ENCODE measurements around the gene OMG. TPM values are rescaled to one million over a fixed set of nuclear protein-coding genes. Genes with fewer than 3 reads are reported as not detected.
A peak's percentile ranks its signal among the peaks of the same experiment; 100 is the strongest.

OMG gene
- total RNA-seq, 1 experiment from 2014 or later, result not detected

DNA sequence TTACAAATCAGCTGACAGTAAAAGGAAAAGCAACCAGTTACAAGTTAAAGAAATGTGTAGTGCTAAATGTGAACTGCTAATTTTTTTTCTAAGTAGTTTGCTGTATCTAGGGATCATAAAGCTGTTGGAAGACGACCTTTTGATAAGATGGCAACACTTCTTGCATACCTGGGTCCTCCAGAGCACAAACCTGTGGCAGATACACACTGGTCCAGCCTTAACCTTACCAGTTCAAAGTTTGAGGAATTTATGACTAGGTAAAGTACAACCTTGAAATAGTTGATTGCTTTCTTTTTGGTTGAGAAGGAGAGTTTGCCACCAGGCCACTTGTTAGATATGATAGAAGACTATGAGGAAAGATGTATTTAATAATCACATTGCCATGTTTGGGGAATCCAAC lies 35.4 kb downstream of the OMG start:
- Histone ChIP-seq H3K27ac (no peak overlapping the region), H3K9me3 (replicated peaks) (no peaks in the 10 kb centered on the region), H3K4me3 (no peak overlapping the region), H3K36me3 (peaks cover 54% of the 10 kb centered on the region), H3K4me1 (no peaks in the 10 kb centered on the region), H3K27me3 (no peaks in the 10 kb centered on the region)
- DNase-seq, result no peak

DNA sequence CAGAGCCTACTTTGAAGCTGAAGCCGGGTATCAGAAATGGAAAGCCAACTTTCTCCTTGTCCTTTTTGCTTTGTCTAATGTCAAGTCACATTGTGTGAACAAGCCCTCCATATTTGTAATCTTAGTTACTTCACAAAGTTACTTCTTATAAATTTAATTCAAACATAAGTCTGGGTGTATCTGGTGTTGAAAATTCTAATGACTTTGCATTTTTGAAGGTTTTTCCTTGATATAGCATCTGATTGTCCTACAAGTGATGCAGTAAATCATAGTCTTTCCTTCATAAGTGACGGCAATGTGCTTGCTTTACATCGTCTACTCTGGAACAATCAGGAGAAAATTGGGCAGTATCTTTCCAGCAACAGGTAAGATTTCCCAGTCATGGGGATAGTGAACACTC lies 36.9 kb downstream of the OMG start:
- H3K4me3 ChIP-seq, result no peak overlapping the region
- no peak for DNase-seq
- H3K36me3 ChIP-seq, result peaks cover 49% of the 10 kb centered on the region
- no peak overlapping the region for H3K27ac ChIP-seq
- no peaks in the 10 kb centered on the region for H3K4me1 ChIP-seq
- no peaks in the 10 kb centered on the region for H3K9me3 ChIP-seq (replicated peaks)
- H3K27me3 ChIP-seq, result no peaks in the 10 kb centered on the region

DNA sequence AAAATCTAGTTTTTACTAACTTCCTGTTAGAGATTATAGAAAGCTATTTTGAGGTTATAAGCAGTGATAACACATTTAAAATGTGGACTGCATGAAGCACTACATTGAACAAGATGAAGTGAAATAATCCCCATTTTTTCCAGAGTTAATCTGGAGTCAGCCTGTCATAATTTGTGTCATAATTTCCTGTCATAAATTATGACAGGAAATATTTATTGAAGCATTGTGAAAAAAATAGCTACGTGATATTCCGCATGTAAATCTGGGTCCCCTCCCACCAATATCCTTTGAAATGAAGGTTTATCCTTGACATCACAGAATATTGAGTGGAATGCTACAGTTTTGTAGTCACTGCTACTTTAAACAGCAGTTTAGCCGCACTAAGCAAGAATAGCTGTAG lies 40.1 kb downstream of the OMG start:
- Histone ChIP-seq H3K4me3 (no peak overlapping the region), H3K36me3 (peaks cover 47% of the 10 kb centered on the region), H3K27ac (no peak overlapping the region)

DNA sequence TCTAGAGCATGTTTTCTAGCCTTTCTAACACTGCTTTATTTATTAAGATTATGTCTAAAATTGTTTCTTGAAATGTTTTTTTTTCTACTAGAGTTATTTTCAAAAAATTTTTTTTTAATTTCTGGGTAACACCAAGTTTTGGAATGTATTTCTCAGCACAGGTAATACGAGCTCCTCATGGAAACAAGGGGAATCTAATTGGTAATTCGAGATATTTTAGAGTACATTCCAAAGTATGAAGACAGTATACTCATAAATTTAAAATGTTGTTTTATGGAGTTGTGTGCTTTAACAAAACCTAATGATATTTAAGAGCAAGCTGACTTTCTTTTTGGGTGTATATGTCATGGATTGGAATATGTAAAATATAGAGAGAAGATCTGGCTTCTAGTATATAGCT lies 42.4 kb downstream of the OMG start:
- no peak overlapping the region for H3K27ac ChIP-seq
- peak in 1 of 2 experiments; percentile 17 for DNase-seq
- H3K36me3 ChIP-seq, result peaks cover 28% of the 10 kb centered on the region

More for the DNA sequence above, 40.1 kb downstream of the OMG start:
- Histone ChIP-seq H3K4me1 (peaks cover 8% of the 10 kb centered on the region), H3K27me3 (no peaks in the 10 kb centered on the region), H3K9me3 (replicated peaks) (no peaks in the 10 kb centered on the region)
- DNase-seq, result no peak

DNA sequence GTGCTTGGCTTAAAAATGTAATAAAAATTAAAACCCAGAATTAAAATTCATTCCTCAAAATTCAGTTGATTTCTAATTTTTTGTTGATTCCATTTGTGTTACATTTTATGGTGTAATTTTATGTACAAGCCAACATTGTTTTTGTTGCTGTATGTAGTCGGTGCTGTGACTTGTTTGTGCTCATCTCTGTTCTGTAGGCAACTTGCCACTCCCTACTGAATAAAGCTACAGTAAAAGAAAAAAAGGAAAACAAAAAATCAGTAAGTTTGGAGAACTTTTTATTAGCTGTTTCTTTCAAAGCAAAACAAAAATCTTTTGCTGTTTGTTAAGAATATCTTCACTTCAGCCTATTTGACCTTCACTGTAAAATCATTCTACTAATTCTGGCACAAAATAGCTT lies 44.3 kb downstream of the OMG start:
- peaks cover 26% of the 10 kb centered on the region for H3K36me3 ChIP-seq
- H3K27ac ChIP-seq, result no peak overlapping the region
- H3K4me3 ChIP-seq, result no peak overlapping the region
- peaks cover 8% of the 10 kb centered on the region for H3K4me1 ChIP-seq
- no peaks in the 10 kb centered on the region for H3K27me3 ChIP-seq
- no peak for DNase-seq
- H3K9me3 ChIP-seq (replicated peaks), result no peaks in the 10 kb centered on the region

More for the DNA sequence above, 42.4 kb downstream of the OMG start:
- H3K9me3 ChIP-seq (replicated peaks), result no peaks in the 10 kb centered on the region
- H3K4me1 ChIP-seq, result peaks cover 8% of the 10 kb centered on the region
- H3K27me3 ChIP-seq, result no peaks in the 10 kb centered on the region
- no peak overlapping the region for H3K4me3 ChIP-seq

DNA sequence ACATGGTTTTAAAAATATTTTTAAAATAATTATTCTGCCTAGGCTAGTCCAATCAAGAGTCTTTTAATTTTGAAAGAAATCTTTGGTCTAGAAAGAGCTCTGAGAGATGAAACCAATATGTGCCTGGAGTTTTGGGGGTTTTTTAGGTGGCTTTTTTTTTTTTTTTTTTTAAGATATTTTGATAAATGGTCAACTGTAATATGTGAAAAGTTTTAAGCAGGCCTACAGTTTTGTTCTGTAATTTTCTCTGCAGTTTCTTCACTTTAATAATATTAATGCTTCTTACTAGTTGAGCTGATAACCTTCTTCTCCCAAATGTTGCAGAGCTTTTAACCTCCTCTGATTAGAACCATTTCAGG lies 45.1 kb downstream of the OMG start:
- no peaks in the 10 kb centered on the region for H3K27me3 ChIP-seq
- H3K27ac ChIP-seq, result no peak overlapping the region

DNA sequence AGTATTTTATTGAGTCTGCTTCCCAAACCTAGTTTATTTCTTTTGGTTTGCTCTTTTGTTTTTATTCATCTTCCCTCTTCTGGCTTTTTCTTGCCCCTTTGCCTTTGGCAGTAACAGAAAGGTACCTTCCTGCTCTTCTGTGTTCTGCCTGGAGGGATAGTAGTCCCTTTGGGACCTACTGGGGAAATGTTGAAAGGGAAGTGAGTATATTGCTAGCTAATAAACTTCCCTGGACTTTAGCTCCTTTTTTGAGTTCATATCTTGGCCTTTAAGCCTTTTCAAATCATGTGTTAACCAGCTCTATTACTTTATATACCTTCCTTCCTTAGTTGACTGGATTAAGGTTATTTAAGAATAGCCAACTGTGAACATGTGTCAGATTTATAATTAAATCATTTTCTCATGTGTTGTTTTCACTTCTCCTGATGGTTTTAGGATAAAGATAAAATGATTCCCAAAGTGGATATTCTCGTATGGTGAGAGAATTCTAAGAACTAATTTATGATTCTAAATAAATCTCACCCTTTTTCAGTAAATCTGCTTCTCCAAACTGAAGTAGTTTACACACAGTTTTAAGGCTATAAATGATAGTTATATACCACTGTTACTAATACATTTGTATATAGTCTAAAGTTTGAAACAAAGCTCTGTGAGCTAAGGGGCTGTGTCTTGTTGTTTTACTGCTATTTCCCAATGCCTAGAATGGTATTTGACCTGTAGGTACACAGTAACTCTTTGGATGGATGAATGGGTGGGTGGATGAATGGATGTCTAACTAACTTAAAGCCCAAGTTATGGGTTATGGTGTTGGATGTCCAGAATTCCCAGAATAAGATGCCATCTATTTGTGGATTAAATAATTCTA lies 45.7 kb downstream of the OMG start:
- DNase-seq, result no peak
- Histone ChIP-seq H3K27me3 (no peaks in the 10 kb centered on the region), H3K4me3 (no peak overlapping the region), H3K27ac (no peak overlapping the region), H3K36me3 (peaks cover 30% of the 10 kb centered on the region), H3K9me3 (replicated peaks) (no peaks in the 10 kb centered on the region), H3K4me1 (peaks cover 8% of the 10 kb centered on the region)

More for the DNA sequence above, 45.1 kb downstream of the OMG start:
- peaks cover 8% of the 10 kb centered on the region for H3K4me1 ChIP-seq
- DNase-seq, result no peak
- H3K36me3 ChIP-seq, result peaks cover 26% of the 10 kb centered on the region
- no peaks in the 10 kb centered on the region for H3K9me3 ChIP-seq (replicated peaks)
- no peak overlapping the region for H3K4me3 ChIP-seq

DNA sequence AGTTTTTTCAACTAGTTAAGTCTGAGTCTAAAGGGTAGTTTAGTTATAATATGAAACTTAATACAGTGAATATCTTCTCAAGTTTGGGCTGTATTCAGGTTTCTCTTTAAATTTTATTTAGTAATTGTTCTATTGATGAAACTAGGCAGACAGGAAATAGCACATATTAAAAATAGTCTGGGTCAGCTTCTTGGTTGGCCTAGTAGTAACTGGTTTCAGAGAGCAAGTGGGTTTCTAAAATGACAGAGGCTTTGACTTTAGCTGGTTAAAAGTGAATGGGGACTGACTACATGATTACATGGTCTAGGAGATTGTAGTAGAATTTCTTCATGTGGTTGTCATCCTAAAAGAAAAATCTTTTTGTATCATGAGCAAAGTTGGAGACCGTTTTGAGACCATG lies 46.8 kb downstream of the OMG start:
- Histone ChIP-seq H3K4me3 (no peak overlapping the region), H3K9me3 (replicated peaks) (no peaks in the 10 kb centered on the region), H3K4me1 (peaks cover 8% of the 10 kb centered on the region), H3K27me3 (no peaks in the 10 kb centered on the region), H3K36me3 (peaks cover 37% of the 10 kb centered on the region), H3K27ac (no peak overlapping the region)
- DNase-seq, result no peak

DNA sequence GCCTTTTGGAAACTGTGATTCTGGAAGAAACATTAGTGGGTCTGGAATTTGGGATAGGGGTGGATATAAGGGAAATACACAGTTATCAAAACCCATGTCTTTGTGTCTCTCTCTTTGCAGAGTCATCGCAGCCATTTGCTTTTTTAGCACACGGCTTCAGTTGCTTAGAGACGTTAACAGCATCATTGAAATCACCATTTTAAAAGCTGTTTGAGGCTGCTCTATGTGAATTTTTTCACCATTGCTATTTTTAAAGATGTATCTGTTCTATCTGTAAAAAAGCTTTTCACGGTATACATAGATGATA lies 47.3 kb downstream of the OMG start:
- Histone ChIP-seq H3K4me1 (peaks cover 5% of the 10 kb centered on the region), H3K27ac (no peak overlapping the region), H3K36me3 (peaks cover 41% of the 10 kb centered on the region), H3K4me3 (no peak overlapping the region), H3K9me3 (replicated peaks) (no peaks in the 10 kb centered on the region), H3K27me3 (no peaks in the 10 kb centered on the region)
- no peak for DNase-seq

DNA sequence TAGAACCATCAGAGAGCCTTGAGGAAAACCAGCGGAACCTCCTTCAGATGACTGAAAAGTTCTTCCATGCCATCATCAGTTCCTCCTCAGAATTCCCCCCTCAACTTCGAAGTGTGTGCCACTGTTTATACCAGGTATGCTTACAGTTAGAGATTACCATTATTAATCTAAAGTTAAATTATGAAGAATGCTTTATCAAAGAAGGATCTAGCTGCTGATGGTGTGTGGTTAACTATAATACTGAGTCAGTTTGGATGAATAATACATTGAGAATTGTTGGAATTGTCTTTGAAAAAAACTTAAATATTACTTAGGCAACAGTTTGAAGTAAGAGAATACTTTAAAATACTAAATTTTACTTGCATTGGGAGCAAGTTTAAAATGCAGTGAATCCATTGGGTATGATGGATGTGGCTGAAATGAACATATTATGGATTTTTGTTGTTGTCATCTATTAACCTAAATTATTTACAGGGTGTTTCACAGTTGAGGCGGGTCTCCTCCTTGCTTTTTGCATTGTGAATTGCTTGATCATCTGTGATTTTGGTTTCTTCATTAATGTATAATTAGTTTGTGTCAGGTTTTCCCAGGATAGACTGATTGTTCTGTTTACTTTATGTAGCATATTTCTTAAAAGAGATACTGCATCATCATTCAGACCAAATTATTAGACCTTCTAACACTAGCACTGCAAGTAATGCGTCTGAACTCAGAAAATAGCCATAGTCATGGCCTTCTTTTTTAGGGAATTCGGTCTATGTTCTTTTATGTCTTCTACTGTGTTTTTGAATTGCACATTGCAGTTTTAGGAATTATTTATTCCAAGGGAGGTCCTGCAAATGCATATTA lies 47.8 kb downstream of the OMG start:
- no peak for DNase-seq
- no peak overlapping the region for H3K27ac ChIP-seq
- H3K27me3 ChIP-seq, result no peaks in the 10 kb centered on the region

More for the DNA sequence above, 47.8 kb downstream of the OMG start:
- Histone ChIP-seq H3K9me3 (replicated peaks) (no peaks in the 10 kb centered on the region), H3K36me3 (peaks cover 42% of the 10 kb centered on the region), H3K4me1 (no peaks in the 10 kb centered on the region), H3K4me3 (no peak overlapping the region)

Other genes with a start within 250 kb of the OMG start
- gene NF1, start 202.3 kb downstream of the OMG start, total RNA-seq (2014; rRNA removed; shearing (Covaris generic)), result 48.3 and 57.0 TPM in 2 replicates
- not detected in 2 replicates for gene EVI2B, start 16.8 kb upstream of the OMG start, total RNA-seq (2014; rRNA removed; shearing (Covaris generic))
- gene EVI2A, start 24.4 kb upstream of the OMG start, total RNA-seq (2014; rRNA removed; shearing (Covaris generic)), result 0.10 and 0.38 TPM in 2 replicates
- gene RAB11FIP4, start 94.4 kb upstream of the OMG start, total RNA-seq (2014; rRNA removed; shearing (Covaris generic)), result 0.04 and 0.05 TPM in 2 replicates